Trophoblast cell (in vitro differentiated cells and primary cell): Measurements from ENCODE around the gene KICS2.

ENCODE experiments used
- DNase-seq, 2 donors: peaks; one replicate each; pipeline ENCODE4 v3.0.0-alpha.2; 2016
- H2AFZ ChIP-seq: 2 replicates; pipeline ENCODE4 v1.6.1; 2013; ENCODE audit warnings: low read length, moderate library complexity, mild to moderate bottlenecking; ENCODE audit not compliant: insufficient read depth, poor library complexity
- H2AK5ac ChIP-seq: 2 replicates; pipeline ENCODE4 v1.6.1; 2013; ENCODE audit warnings: mild to moderate bottlenecking, low read length
- H2BK120ac ChIP-seq: 2 replicates; pipeline ENCODE4 v1.6.1; 2013; ENCODE audit warnings: low read length, mild to moderate bottlenecking, moderate library complexity; ENCODE audit not compliant: insufficient read depth, poor library complexity
- H2BK12ac ChIP-seq: 2 replicates; pipeline ENCODE4 v1.6.1; 2013; ENCODE audit warnings: mild to moderate bottlenecking, low read length, moderate library complexity
- H2BK5ac ChIP-seq: 2 replicates; pipeline ENCODE4 v1.6.1; 2013; ENCODE audit warnings: low read length, low read depth, moderate library complexity, mild to moderate bottlenecking; ENCODE audit not compliant: poor library complexity
- H3K14ac ChIP-seq: 2 replicates; pipeline ENCODE4 v1.6.1; 2013; ENCODE audit warnings: mild to moderate bottlenecking, low read length
- H3K18ac ChIP-seq: 2 replicates; pipeline ENCODE4 v1.6.1; 2013; ENCODE audit warnings: mild to moderate bottlenecking, low read length
- H3K23ac ChIP-seq: 2 replicates; pipeline ENCODE4 v1.6.1; 2013; ENCODE audit warnings: low read length
- H3K27ac ChIP-seq: 2 replicates; pipeline ENCODE4 v1.5.1; 2013; ENCODE audit warnings: low read depth, mild to moderate bottlenecking, inconsistent platforms, low read length, moderate library complexity
- H3K27me3 ChIP-seq: 2 replicates; pipeline ENCODE4 v1.6.1; 2013; ENCODE audit warnings: inconsistent platforms, mild to moderate bottlenecking, low read length, moderate library complexity; ENCODE audit not compliant: insufficient read depth
- H3K36me3 ChIP-seq, 2 experiments: 1 replicate in 1 of 2; 2 replicates in 1 of 2; pipeline ENCODE4 v1.6.1; 2013; ENCODE audit warnings: low read length in 2 of 2, mild to moderate bottlenecking in 2 of 2, moderate library complexity in 1 of 2; ENCODE audit not compliant: insufficient read depth in 2 of 2, control insufficient read depth in 1 of 2
- H3K4ac ChIP-seq: 2 replicates; pipeline ENCODE4 v1.6.1; 2013; ENCODE audit warnings: low read depth, mild to moderate bottlenecking, low read length, moderate library complexity
- H3K4me1 ChIP-seq, 2 experiments: 1 replicate in 1 of 2; 2 replicates in 1 of 2; pipeline ENCODE4 v1.6.1; 2013; ENCODE audit warnings: low read length in 2 of 2, mild to moderate bottlenecking in 2 of 2, moderate library complexity in 1 of 2; ENCODE audit not compliant: insufficient read depth in 2 of 2, control insufficient read depth in 1 of 2
- H3K4me2 ChIP-seq: 2 replicates; pipeline ENCODE4 v1.6.1; 2013; ENCODE audit warnings: inconsistent platforms, mild to moderate bottlenecking, low read length, moderate library complexity
- H3K4me3 ChIP-seq: 2 replicates; pipeline ENCODE4 v1.5.1; 2013; ENCODE audit warnings: mild to moderate bottlenecking, low read depth, low read length, inconsistent platforms
- H3K79me1 ChIP-seq: one replicate; pipeline ENCODE4 v1.6.1; 2013; ENCODE audit warnings: low read length
- H3K79me2 ChIP-seq: 2 replicates; pipeline ENCODE4 v1.6.1; 2013; ENCODE audit warnings: low read length, mild to moderate bottlenecking; ENCODE audit not compliant: control insufficient read depth, insufficient read depth, poor library complexity
- H3K9ac ChIP-seq: 2 replicates; pipeline ENCODE4 v1.6.1; 2013; ENCODE audit warnings: mild to moderate bottlenecking, low read length
- H3K9me3 ChIP-seq: 2 replicates; pipeline ENCODE4 v1.6.1; 2013; ENCODE audit warnings: low read depth, mild to moderate bottlenecking, control low read depth, inconsistent platforms, low read length; ENCODE audit not compliant: insufficient read depth
- H4K12ac ChIP-seq: 2 replicates; pipeline ENCODE4 v1.6.1; 2013; ENCODE audit warnings: low read depth, mild to moderate bottlenecking, low read length, moderate library complexity
- H4K8ac ChIP-seq: 2 replicates; pipeline ENCODE4 v1.6.1; 2013; ENCODE audit warnings: low read depth, mild to moderate bottlenecking, low read length, moderate library complexity
- H4K91ac ChIP-seq: one replicate; pipeline ENCODE4 v1.6.1; 2013; ENCODE audit warnings: low read depth, mild to moderate bottlenecking, low read length, moderate library complexity
- WGBS: extraction: QIAGEN DNeasy Blood & Tissue Kit; methylation state at CpG from one replicate; pipeline ENCODE4 v1.1.7; 2013; ENCODE audit warnings: missing lambda C conversion rate; ENCODE audit not compliant: insufficient read length, insufficient coverage; ENCODE audit errors: extremely low coverage; 5-methylcytosine and 5-hydroxymethylcytosine counted together

Gene KICS2

DNA sequence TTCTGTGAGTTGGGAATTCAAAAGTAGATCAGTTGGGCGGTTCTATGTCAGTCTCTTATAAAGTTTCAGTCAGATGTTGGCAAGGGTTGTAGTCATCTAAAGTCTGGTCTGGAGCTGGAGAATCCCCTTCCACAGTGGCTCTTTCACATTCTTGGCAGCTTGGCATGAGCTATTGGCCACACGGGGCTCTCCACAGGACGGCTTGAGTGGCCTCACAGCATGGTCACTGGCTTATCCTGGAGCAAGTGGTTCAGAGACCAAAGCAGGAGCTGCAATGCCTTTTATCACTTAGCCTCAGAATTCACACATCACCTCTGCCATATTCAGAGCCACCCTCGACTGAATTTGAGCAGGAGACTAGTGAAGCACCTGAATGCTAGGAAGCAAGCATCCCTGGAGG lies 7.1 kb upstream of the KICS2 start:
- Histone ChIP-seq H3K23ac (no peak overlapping the region), H2AFZ (no peak overlapping the region), H3K79me1 (no peaks in the 10 kb centered on the region), H3K18ac (no peak overlapping the region), H3K4me2 (no peak overlapping the region), H3K79me2 (no peaks in the 10 kb centered on the region), H3K4ac (no peak overlapping the region), H3K4me1 (no peaks in the 10 kb centered on the region), H2AK5ac (no peak overlapping the region), H4K12ac (no peak overlapping the region), H4K91ac (no peak overlapping the region), H3K9me3 (no peaks in the 10 kb centered on the region), H2BK12ac (no peak overlapping the region), H3K9ac (no peak overlapping the region), H3K36me3 (no peaks in the 10 kb centered on the region), H2BK5ac (no peak overlapping the region), H3K27me3 (no peaks in the 10 kb centered on the region), H2BK120ac (no peak overlapping the region), H3K14ac (no peak overlapping the region), H4K8ac (no peak overlapping the region), H3K27ac (no peak overlapping the region), H3K4me3 (no peak overlapping the region)
- no peak for DNase-seq
- WGBS = no CpG with 5 or more reads among the region's 4 CpGs

DNA sequence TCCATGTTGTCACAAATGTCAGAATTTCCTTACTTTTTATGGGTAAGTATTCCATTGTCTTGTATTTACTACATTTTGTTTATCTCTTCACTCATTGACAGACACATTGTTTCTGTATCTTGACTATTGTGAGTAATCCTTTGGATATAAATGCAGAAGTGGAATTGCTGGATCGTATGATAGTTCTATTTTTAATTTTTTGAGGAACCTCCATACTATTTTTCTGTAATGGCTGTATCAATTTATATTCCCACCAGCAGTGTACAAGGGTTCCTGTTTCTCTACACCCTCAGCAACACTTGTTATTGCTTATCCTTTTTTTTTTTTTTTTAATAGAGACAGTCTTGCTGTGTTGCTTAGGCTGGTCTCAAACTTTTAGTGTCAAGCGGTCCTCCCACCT lies 3.5 kb upstream of the KICS2 start:
- no peak overlapping the region for H3K9ac ChIP-seq
- H3K23ac ChIP-seq = no peak overlapping the region
- no peak overlapping the region for H3K4me2 ChIP-seq
- H3K4me1 ChIP-seq = no peaks in the 10 kb centered on the region
- DNase-seq = no peak
- no peak overlapping the region for H4K91ac ChIP-seq
- no peak overlapping the region for H3K4me3 ChIP-seq
- peaks cover 2% of the 10 kb centered on the region for H3K79me1 ChIP-seq
- H3K27me3 ChIP-seq = no peaks in the 10 kb centered on the region
- no peak overlapping the region for H2BK12ac ChIP-seq
- H4K12ac ChIP-seq = no peak overlapping the region
- H3K14ac ChIP-seq = no peak overlapping the region
- H3K79me2 ChIP-seq = peaks cover 1% of the 10 kb centered on the region
- H3K27ac ChIP-seq = no peak overlapping the region
- no peak overlapping the region for H2AK5ac ChIP-seq
- no peak overlapping the region for H4K8ac ChIP-seq
- no peak overlapping the region for H2BK120ac ChIP-seq
- no CpG with 5 or more reads among the region's 2 CpGs for WGBS
- no peaks in the 10 kb centered on the region for H3K36me3 ChIP-seq
- no peaks in the 10 kb centered on the region for H3K9me3 ChIP-seq
- no peak overlapping the region for H2AFZ ChIP-seq
- no peak overlapping the region for H3K18ac ChIP-seq
- no peak overlapping the region for H3K4ac ChIP-seq
- H2BK5ac ChIP-seq = no peak overlapping the region

DNA sequence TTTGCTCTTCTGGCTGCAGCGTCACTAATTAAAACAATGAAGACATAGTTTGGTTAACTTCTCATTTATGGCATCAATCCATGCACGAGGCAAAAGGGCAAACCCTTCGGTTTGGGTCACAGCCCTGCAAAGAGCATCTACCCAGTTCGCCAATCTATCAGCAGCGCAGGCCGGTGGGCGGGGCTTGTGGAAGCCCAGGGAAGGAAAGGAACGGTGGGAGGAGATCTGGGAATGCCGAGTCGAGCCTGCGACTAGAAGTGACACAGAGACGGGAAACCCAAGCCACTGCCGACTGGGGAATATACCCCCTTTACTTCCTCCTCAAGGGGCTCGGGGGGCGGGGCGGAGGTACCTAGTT lies 466 bp downstream of the KICS2 start:
- H3K36me3 ChIP-seq = no peaks in the 10 kb centered on the region
- H4K91ac ChIP-seq = peak overlapping the region; percentile 69
- peaks cover 2% of the 10 kb centered on the region for H3K79me1 ChIP-seq
- no peak overlapping the region for H3K27ac ChIP-seq
- H2BK12ac ChIP-seq = no peak overlapping the region
- no peak overlapping the region for H3K18ac ChIP-seq
- H3K4ac ChIP-seq = no peak overlapping the region
- H2AK5ac ChIP-seq = no peak overlapping the region
- H4K12ac ChIP-seq = peak overlapping the region; percentile 60
- no CpG with 5 or more reads among the region's 16 CpGs for WGBS
- no peak overlapping the region for H3K23ac ChIP-seq
- no peak overlapping the region for H3K14ac ChIP-seq
- DNase-seq = peak; percentile 87 to 92
- H3K9ac ChIP-seq = peak overlapping the region; percentile 54
- peak overlapping the region; percentile 89 for H3K4me3 ChIP-seq
- H4K8ac ChIP-seq = peak overlapping the region; percentile 59
- H3K27me3 ChIP-seq = no peaks in the 10 kb centered on the region
- H2BK5ac ChIP-seq = peak overlapping the region; percentile 32
- H3K9me3 ChIP-seq = no peaks in the 10 kb centered on the region
- H3K79me2 ChIP-seq = peaks cover 1% of the 10 kb centered on the region
- no peaks in the 10 kb centered on the region for H3K4me1 ChIP-seq
- no peak overlapping the region for H2BK120ac ChIP-seq
- peak overlapping the region; percentile 80 for H2AFZ ChIP-seq
- peak overlapping the region; percentile 61 for H3K4me2 ChIP-seq

DNA sequence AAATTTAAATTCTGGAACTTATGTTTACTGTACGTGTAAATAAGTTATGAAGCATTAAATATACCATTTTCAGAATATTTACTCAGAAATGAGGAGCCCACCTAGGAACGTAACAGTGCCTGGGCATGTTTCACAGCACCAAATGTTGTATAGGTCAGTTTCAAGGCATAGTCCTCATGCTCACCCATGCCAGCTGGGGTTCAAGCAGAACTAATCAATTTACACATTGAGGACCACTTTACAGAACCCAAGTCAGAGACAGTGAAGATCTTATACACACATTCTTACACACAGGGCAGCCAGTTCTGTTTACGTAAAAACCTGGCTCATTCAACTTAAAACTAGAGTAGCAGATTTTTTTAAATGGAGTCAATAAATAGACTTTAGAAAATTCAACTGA lies 2.0 kb downstream of the KICS2 start:
- no CpG with 5 or more reads among the region's 3 CpGs for WGBS
- no peak overlapping the region for H3K14ac ChIP-seq
- H3K9me3 ChIP-seq = no peaks in the 10 kb centered on the region
- no peak overlapping the region for H2AFZ ChIP-seq
- H3K9ac ChIP-seq = no peak overlapping the region
- H2BK12ac ChIP-seq = no peak overlapping the region
- no peak overlapping the region for H3K23ac ChIP-seq
- H3K79me1 ChIP-seq = peaks cover 2% of the 10 kb centered on the region
- H3K18ac ChIP-seq = no peak overlapping the region
- H3K4me2 ChIP-seq = no peak overlapping the region
- no peaks in the 10 kb centered on the region for H3K4me1 ChIP-seq
- no peaks in the 10 kb centered on the region for H3K27me3 ChIP-seq
- H3K79me2 ChIP-seq = peaks cover 1% of the 10 kb centered on the region
- no peaks in the 10 kb centered on the region for H3K36me3 ChIP-seq
- H2BK5ac ChIP-seq = no peak overlapping the region
- H4K8ac ChIP-seq = no peak overlapping the region
- H4K91ac ChIP-seq = no peak overlapping the region
- H2BK120ac ChIP-seq = no peak overlapping the region
- H2AK5ac ChIP-seq = no peak overlapping the region
- H3K4ac ChIP-seq = no peak overlapping the region
- no peak overlapping the region for H3K27ac ChIP-seq
- H4K12ac ChIP-seq = no peak overlapping the region
- DNase-seq = no peak
- no peak overlapping the region for H3K4me3 ChIP-seq
